Activated gamma-delta T cell treated with Interleukin-2 at 50 U/mL for 16 hours (primary cell): ENCODE data around the gene PLCB3.

Source experiments
- DNase-seq: peaks from one replicate; pipeline ENCODE4 v3.0.0-alpha.2; 2020

The PLCB3 gene

GRCh38 chr11:64268025-64268892 is 16.9 kb downstream of the PLCB3 start:
- no peak for DNase-seq

DNA sequence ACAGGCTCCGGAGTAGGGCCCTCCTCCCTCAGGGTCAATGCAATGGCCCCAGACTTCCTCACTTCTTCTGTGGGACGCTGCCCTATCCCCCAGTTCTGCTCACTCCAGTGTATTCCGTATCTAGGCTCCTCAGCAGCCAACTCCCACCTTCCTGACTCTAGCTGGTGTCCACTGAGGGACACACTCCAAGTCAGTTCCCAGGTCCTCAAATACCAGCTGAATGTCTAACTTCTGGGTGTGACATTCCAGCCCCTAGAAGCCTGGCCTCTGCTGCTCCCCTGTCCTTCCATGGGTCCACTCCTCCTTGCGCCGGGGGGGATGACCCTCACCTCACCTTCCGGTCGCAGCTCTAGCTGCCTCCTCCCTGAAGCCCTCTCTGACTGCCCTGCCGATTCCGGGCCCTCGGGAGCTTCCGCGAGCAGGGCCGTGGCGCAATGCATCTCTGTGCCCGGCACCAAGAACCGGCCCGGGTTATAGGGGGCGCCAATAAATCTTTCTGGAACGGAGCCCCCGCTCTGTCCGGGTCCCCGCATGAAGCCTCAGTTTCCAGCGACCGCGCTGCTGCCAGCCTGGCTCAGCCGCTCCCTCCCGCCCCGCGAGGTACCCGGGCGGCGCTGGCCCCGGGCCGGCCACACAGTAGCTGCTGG is 17.7 kb downstream of the PLCB3 start:
- peak; percentile 29 for DNase-seq

DNA sequence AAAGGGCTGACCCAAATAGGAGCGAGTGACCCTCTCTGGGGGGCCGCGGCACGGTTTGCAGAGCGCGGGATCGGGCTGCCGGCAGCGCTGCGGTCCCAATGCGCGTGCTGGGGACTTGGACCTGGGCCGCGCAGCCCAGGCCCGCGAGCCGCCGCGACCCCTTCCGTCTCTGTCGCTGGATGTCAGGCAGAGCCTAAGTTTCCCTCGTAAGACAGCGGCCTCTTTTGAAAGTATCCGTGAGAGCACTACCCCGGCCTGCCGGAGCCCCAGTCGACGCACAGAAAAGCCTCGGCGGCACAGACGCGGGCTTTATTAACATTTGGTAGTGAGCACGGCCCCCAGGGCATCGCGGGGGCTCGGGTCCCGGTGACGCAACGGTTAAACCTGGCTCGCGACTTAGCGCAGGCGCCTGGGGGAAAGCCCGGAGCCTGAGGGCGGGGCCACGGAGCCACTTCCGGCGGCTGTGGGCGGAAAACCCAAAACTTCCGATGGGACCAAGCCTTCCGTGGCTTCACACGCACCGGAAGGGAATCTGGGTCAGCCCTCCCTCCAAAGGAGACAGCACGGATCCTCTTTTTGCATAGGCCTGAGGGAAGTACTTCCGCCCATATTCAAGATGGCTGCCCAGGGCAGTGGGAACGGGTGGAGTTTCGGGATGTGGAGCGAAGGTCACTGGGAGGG is 18.4 kb downstream of the PLCB3 start:
- peak; percentile 97 for DNase-seq

- no peak for DNase-seq
Measured at GRCh38 chr11:64275031-64275800, 23.9 kb downstream of the PLCB3 start.

GRCh38 chr11:64275841-64276240 is 24.5 kb downstream of the PLCB3 start:
- no peak for DNase-seq

GRCh38 chr11:64276653-64277431 is 25.5 kb downstream of the PLCB3 start:
- DNase-seq: no peak

- DNase-seq: no peak
Measured at GRCh38 chr11:64278576-64279190, 27.4 kb downstream of the PLCB3 start.

GRCh38 chr11:64281957-64282770 is 30.8 kb downstream of the PLCB3 start:
- DNase-seq: no peak

GRCh38 chr11:64283092-64283491 is 31.8 kb downstream of the PLCB3 start:
- DNase-seq: no peak

DNA sequence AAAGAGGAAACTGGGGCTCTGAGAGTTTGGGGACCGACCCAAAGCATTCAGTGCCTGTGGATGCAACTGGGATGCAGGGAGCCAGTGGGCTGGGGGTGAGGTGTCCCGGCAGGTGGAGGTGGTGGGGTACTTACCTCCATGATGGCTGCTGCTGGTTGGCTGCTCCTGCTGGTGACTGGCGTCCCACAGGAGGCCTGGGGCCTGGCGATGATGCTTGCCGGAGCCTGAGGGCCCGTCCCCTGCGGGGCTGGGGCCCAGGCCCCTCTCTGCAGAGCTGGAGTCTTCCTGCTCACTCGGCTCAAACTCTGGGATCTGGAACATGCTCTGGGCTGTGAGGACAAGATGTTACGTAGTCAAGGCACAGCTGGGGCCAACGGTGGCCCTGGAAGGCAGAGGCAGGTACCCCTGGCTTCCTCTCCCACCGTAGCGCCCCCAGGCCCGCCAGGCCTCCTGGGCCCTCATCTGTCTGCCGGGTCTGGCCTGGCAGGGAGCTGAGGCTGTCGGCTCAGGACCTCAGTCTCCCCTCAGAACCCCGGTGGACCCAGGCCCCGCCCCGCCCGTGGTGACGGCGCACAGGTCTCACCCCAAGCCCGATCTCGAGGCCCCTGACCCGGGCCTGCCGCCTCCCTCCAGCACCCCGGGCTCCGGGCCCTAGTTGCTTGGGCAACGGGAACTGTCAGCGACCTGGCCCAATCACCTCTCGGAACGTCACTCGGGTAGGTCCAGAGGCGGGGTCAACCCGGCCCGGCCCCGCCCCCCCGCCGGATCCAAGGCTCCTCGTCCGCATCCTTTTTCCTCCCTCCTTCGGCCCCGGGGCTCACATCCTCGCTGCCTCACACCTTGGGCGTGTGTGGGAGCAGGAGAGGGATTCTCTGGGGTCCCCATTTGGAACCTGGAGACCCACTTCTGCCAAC is 33.0 kb downstream of the PLCB3 start, which contains the start of gene BAD:
Gene BAD, minus strand, starts transcription at position 618 of the 914 bp plus-strand sequence. Its CDS starts 297 bp downstream, at position 321.
- DNase-seq: peak; percentile 92

DNA sequence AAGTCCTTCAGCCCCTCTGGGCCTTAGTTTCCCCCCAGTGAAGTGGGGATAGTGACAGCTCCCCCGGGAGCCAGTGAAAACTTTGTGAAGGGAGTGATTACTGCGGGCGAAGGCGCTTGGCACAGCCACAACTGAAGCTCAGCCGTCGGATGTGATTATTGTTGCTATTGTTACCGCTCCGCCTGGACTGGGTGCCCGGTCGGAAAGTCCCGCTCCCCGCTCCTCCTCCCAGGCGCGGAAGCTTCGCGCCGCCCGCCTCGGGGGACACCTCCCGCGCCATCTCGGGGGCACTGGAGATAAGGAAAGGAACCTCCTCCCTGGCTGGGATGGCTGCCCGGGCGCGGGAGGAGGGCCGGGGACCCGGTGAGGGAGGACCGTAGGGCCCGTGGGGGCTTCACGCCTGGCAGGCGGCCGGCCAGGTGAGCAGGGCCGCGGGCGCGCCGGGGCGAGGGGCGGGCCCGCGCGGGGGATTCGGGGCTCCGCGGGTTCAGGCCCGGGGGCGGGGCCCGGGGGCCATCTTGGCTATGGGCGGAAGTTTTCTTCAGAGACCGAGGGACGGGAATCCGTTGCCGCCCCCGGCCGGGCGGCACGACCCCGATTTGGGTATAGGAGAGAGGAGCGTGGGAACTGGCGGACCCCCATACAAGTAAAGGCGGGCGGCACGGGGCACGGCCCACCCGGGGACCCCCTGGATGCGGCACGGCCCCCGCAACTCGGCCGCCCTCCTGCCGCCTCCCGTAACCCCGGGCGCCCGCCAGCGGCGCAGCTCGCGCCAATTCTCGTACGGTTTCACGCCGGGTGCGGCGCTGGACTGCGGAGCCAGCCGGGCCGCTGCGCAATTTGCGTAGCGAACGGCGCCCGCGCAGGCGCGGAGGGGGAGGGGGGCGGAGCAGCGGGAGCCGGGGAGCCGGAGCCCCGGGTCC is 33.9 kb downstream of the PLCB3 start, which contains the start of gene GPR137:
Gene GPR137, plus strand, starts transcription at position 887 of the 923 bp plus-strand sequence. CDS start 677 bp downstream, outside the sequence.
- peak; percentile 91 for DNase-seq

DNA sequence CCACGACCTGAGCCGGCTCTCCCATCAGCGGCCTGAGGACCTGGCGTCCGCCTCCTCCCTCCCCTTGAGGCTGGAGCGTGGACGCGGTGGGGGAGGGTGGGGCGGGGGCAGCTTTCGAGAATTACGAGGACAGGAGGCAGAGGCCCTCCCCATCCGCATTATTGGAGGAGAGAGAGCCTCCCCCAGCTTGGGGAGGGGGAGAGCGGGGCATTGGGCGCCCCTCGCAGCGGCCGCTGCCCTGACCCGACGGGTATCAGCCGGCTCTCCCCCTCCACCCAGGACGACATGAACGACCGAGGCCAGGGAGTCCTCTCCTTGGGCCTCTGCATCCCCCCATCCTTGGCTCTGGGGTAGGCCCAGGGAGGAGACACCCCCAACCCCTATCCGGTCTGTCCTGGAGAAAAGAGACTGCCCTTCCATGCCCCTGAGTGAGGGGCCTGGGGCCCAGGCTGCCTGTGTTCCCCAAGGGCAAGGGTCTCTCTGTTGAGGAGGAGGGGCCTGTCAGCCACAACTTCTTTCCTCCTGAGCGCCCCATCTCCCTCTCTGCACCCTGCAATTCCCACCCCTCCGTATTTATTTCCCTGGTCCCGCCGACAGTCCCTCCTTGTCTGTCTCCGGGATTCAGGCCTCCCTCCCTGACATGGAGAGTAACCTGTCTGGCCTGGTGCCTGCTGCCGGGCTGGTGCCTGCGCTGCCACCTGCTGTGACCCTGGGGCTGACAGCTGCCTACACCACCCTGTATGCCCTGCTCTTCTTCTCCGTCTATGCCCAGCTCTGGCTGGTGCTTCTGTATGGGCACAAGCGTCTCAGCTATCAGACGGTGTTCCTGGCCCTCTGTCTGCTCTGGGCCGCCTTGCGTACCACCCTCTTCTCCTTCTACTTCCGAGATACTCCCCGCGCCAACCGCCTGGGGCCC is 34.8 kb downstream of the PLCB3 start:
- DNase-seq: no peak

DNA sequence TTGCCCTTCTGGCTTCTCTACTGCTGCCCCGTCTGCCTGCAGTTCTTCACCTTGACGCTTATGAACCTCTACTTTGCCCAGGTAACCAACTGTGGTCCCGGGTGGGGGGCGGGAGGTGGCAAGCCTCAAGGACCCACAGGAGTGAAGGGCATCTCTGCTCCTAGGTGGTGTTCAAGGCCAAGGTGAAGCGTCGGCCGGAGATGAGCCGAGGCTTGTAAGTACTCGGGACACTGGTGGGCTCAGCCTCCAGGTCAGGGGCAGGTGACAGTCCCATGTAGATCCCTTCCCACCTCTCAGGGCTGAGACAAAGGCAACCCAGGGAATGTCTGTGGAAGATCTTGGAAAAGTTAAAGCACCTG is 35.5 kb downstream of the PLCB3 start:
- no peak for DNase-seq

DNA sequence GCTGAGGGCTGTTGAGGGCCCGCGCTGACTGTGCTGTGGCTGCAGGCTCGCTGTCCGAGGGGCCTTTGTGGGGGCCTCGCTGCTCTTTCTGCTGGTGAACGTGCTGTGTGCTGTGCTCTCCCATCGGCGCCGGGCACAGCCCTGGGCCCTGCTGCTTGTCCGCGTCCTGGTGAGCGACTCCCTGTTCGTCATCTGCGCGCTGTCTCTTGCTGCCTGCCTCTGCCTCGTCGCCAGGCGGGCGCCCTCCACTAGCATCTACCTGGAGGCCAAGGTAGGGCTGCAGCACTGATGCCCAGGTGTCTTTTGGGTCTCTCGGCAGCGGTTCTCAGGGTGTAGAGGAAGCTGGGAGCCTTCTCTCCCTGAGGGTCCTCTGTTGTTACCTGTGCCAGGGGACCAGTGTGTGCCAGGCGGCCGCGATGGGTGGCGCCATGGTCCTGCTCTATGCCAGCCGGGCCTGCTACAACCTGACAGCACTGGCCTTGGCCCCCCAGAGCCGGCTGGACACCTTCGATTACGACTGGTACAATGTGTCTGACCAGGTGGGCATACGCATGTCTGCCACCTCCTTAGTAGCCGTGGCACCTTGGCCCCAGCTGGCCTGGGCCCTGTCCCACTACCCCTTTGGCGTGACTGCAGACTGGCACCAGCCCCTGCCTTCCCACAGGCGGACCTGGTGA is 36.5 kb downstream of the PLCB3 start:
- DNase-seq: no peak

DNA sequence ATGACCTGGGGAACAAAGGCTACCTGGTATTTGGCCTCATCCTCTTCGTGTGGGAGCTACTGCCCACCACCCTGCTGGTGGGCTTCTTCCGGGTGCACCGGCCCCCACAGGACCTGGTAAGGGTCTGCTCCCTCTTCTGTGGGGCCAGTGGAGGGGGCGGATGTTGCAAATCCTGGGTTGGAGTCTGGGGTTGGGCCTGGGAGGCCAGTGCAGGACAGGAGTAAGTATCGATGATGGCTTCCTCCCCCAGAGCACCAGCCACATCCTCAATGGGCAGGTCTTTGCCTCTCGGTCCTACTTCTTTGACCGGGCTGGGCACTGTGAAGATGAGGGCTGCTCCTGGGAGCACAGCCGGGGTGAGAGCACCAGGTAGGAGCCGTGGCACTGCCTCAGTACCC is 37.0 kb downstream of the PLCB3 start:
- no peak for DNase-seq

GRCh38 chr11:64289002-64289564 is 37.8 kb downstream of the PLCB3 start:
- no peak for DNase-seq
